Loucy (cell line): ENCODE measurements around the gene BCAS3.

Source experiments
- CTCF ChIP-seq: fragments of 200-600 bp; sonication (generic); conservative IDR thresholded peaks from 2 replicates; pipeline ENCODE4 v1.5.1; 2014; ENCODE audit warnings: mild to moderate bottlenecking, antibody characterized with exemption, low read length
- EZH2phosphoT487 ChIP-seq: fragments of 200-600 bp; IDR thresholded peaks from 2 replicates; pipeline ENCODE4 v1.6.1; 2018; ENCODE audit warnings: antibody characterized with exemption, mild to moderate bottlenecking, moderate library complexity, borderline replicate concordance

- TF ChIP-seq CTCF (no peak), EZH2phosphoT487 (no peak)
These were observed 26.5 kb downstream of the BCAS3 start for GRCh38 chr17:60704170-60704569.
